ENCODE data around the gene PLEKHA6. TPM values are rescaled to one million over a fixed set of nuclear protein-coding genes. Genes with fewer than 3 reads are reported as not detected.

Gene PLEKHA6
- total and polyA plus RNA-seq, 3 donors from 2014 or later, result 5.9 to 14.7 (median 10.0) TPM

DNA sequence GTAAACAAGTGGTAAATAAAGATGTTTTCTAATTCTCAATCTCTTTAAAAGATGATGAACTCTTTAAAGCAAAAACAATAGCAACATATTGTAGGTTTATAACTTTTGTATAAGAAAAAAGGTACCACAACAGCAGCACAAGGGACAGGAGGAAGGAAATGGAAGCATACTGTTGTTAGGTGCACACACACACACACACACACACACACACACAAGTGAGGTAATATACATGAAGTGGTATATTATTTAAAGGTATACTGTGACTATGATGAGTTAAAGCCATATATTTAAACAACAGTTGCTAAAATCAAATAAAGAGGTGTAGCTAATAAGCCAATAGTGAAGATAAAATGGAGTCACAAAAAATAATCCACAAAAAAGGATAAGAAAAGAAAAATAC, 31.9 kb upstream of the PLEKHA6 start:
- DNase-seq, result no peak
- no peaks in the 10 kb centered on the region for H3K9me3 ChIP-seq
- intact Hi-C loops (cut with DNase I; ENCODE audit: low total_unique reads), result no loop called here
- H3K36me3 ChIP-seq (ENCODE audit: low read depth, missing control alignments), result no peaks in the 10 kb centered on the region
- H3K27me3 ChIP-seq, result no peaks in the 10 kb centered on the region
- no peak overlapping the region for H3K27ac ChIP-seq
- TF ChIP-seq, protein P1, sequence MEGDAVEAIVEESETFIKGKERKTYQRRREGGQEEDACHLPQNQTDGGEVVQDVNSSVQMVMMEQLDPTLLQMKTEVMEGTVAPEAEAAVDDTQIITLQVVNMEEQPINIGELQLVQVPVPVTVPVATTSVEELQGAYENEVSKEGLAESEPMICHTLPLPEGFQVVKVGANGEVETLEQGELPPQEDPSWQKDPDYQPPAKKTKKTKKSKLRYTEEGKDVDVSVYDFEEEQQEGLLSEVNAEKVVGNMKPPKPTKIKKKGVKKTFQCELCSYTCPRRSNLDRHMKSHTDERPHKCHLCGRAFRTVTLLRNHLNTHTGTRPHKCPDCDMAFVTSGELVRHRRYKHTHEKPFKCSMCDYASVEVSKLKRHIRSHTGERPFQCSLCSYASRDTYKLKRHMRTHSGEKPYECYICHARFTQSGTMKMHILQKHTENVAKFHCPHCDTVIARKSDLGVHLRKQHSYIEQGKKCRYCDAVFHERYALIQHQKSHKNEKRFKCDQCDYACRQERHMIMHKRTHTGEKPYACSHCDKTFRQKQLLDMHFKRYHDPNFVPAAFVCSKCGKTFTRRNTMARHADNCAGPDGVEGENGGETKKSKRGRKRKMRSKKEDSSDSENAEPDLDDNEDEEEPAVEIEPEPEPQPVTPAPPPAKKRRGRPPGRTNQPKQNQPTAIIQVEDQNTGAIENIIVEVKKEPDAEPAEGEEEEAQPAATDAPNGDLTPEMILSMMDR (IDR thresholded peaks at IDR 0.05), result no peak
- TF ChIP-seq POLR2A (IDR thresholded peaks at IDR 0.05), result no peak
- no peak overlapping the region for H3K4me3 ChIP-seq
- H3K4me1 ChIP-seq, result no peaks in the 10 kb centered on the region

DNA sequence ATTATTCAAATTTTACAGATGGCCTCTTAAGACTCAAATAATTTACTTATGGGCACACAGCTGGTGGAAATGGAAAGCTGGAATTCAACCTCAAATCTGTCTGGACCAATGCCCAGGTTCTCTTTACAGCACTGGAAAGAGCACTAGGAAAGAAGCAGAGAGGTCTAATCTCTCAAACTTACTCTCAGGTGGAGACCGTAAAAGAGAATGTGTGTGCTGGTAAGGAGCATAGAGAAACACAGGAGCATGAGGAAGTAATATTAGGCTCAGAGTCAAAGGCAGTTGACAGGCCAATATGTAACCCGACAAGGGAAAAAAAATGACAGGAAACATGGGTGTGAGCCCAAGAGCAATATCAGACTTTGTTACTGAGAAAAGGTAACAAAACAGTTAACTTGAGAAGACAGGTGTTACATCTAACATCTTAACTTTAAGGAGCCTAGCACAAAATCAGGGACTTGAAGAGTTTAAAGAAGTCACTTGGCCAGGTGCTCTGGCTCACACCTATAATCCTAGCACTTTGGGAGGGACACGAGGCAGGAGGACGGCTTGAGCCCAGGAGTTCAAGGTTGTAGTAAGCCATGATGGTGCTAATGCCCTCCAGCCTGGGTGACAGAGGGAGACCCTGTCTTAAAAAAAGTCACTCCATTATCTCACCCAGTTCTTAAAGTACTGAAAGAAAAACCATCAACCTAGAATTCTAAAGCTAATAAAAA, 31.2 kb upstream of the PLEKHA6 start:
- intact Hi-C loops (cut with DNase I; ENCODE audit: low total_unique reads), result no loop called here
- 55 to 59% methylated on average over 4 of the region's 4 CpGs for WGBS, 2 donors
- H3K9me3 ChIP-seq, result no peaks in the 10 kb centered on the region
- no peaks in the 10 kb centered on the region for H3K27me3 ChIP-seq
- TF ChIP-seq, protein P1 (IDR thresholded peaks at IDR 0.05), result no peak
- TF ChIP-seq POLR2A (IDR thresholded peaks at IDR 0.05), result no peak
- no peak overlapping the region for H3K27ac ChIP-seq
- H3K4me1 ChIP-seq, result no peaks in the 10 kb centered on the region
- DNase-seq, result no peak
- no peaks in the 10 kb centered on the region for H3K36me3 ChIP-seq (ENCODE audit: low read depth, missing control alignments)
- no peak overlapping the region for H3K4me3 ChIP-seq

DNA sequence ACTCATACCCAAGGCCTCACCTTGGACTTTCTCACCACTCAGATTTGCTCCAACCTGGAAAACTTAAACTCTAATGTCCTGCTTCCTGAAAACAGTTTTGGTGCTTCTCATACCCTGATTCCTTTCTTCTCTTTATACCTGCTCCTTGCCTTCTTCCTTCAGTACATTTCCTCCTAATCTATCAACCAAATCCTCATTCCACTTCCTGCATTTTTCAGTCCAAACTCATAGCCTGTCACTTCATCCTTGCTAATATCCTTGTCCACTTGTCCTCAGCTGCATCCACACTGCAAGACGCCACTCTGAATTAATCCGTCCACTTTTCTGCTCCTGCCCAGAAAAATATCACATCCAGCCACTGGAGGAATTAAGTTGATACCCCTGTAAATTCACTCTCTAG, 26.0 kb upstream of the PLEKHA6 start:
- H3K4me3 ChIP-seq, result no peak overlapping the region
- DNase-seq, result no peak
- WGBS, 2 donors, result 93 to 96% methylated on average over 2 of the region's 2 CpGs
- no peaks in the 10 kb centered on the region for H3K36me3 ChIP-seq (ENCODE audit: low read depth, missing control alignments)
- no peaks in the 10 kb centered on the region for H3K9me3 ChIP-seq
- no peaks in the 10 kb centered on the region for H3K27me3 ChIP-seq
- intact Hi-C loops (cut with DNase I; ENCODE audit: low total_unique reads), result no loop called here
- H3K27ac ChIP-seq, result no peak overlapping the region
- TF ChIP-seq, protein P1 (IDR thresholded peaks at IDR 0.05), result no peak
- TF ChIP-seq POLR2A (IDR thresholded peaks at IDR 0.05), result no peak
- H3K4me1 ChIP-seq, result no peaks in the 10 kb centered on the region

DNA sequence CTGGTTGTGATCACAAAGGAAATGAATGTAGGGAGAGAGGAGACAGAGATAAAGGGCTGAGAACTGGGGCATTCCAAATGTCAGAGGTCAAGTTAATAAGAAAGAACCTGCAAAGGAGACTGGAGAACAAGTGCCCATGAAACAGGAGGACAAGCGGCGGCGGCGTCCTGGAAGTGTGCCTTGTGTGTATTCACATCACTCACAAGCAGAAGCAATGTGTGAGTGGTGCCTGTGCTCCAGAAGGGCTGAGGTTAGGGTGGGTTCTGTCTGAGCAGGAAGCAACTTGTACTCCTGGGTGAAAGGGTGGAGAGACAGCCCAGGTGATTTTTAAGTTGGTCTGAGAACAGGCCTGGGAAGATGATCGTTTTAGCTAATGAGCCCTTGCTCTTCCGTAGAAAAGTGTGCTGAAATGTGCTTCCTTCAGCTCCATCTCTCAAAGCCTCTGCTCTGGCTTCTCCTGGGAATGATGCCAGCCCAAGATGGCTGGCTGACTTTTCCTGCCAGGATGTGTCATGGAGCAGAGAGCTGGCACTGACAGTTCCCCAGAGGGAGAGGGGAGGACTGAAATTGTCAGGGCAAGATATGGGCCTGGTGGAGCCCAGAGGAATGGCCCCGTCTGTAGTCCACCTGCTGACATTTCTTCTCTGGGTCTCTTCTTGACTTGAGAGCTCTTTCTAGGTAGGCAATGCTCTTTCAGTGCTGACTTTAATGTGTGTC, 25.1 kb upstream of the PLEKHA6 start:
- intact Hi-C loops (cut with DNase I; ENCODE audit: low total_unique reads), result no loop called here
- Histone ChIP-seq H3K9me3 (no peaks in the 10 kb centered on the region), H3K4me1 (no peaks in the 10 kb centered on the region), H3K27me3 (no peaks in the 10 kb centered on the region), H3K27ac (no peak overlapping the region), H3K4me3 (no peak overlapping the region), H3K36me3 (ENCODE audit: low read depth, missing control alignments) (no peaks in the 10 kb centered on the region)
- 83 to 92% methylated on average over 7 of the region's 7 CpGs for WGBS, 2 donors
- TF ChIP-seq POLR2A (IDR thresholded peaks at IDR 0.05), result no peak
- TF ChIP-seq, protein P1 (IDR thresholded peaks at IDR 0.05), result no peak
- peak; percentile 34 for DNase-seq

Data from testis (tissue), 3 donors.